Esophagus squamous epithelium (tissue), 5 donors: ENCODE results near the gene RGS2. TPM values are rescaled to one million over a fixed set of nuclear protein-coding genes. Genes with fewer than 3 reads are reported as not detected.

Experiments used
- DNase-seq: peaks from one replicate; lab custom pipeline; 2025; lab: John Stamatoyannopoulos, UW
- H3K27ac ChIP-seq, 4 donors: fragments of 200-600 bp; sonication (generic); one replicate each; pipeline ENCODE4 v1.5.1; 2016 to 2019; ENCODE audit warnings: mild to moderate bottlenecking in 1 of 4
- H3K27me3 ChIP-seq, 4 donors: fragments of 200-600 bp; sonication (generic); 1 replicate in 3 of 4; 2 replicates in 1 of 4; pipeline versions ENCODE4 v1.5.1 to v1.6.0; 2017 to 2021; ENCODE audit warnings: antibody characterized with exemption in 1 of 4
- H3K36me3 ChIP-seq, 3 donors: fragments of 200-600 bp; sonication (generic); one replicate each; pipeline ENCODE4 v1.5.1; 2016 to 2019
- H3K4me1 ChIP-seq, 3 donors: fragments of 200-600 bp; sonication (generic); one replicate each; pipeline ENCODE4 v1.5.1; 2017 to 2019
- H3K4me3 ChIP-seq, 4 donors: fragments of 200-600 bp; sonication (generic); 1 replicate in 3 of 4; 2 replicates in 1 of 4; pipeline ENCODE4 v1.5.1; 2016 to 2019; ENCODE audit warnings: mild to moderate bottlenecking in 2 of 4, moderate library complexity in 1 of 4
- H3K9me3 ChIP-seq, 3 donors: fragments of 200-600 bp; sonication (generic); one replicate each; pipeline ENCODE4 v1.5.1; 2016 to 2019
- CTCF ChIP-seq, 6 experiments: fragments of 450-650 bp in 4 of 6; fragments of 200-600 bp in 2 of 6; sonication (generic) in 2 of 6; IDR thresholded peaks; one replicate each; pipeline ENCODE4 v1.5.1; 2016 to 2019; ENCODE audit warnings: antibody characterized with exemption in 6 of 6, mild to moderate bottlenecking in 4 of 6, moderate library complexity in 4 of 6
- POLR2A ChIP-seq, 4 donors: fragments of 450-650 bp; IDR thresholded peaks; one replicate each; pipeline ENCODE4 v1.6.1; 2017; ENCODE audit warnings: antibody characterized with exemption in 4 of 4, mild to moderate bottlenecking in 4 of 4, moderate library complexity in 3 of 4
- WGBS, 2 donors: methylation state at CpG; one replicate each; pipeline ENCODE4 v1.1.5; 2018; 5-methylcytosine and 5-hydroxymethylcytosine counted together
- intact Hi-C: fragments of 100-400 bp; cut with DNase I; formaldehyde crosslinking; loops from one replicate; pipeline ENCODE4 v1.15.0; 2022
- total RNA-seq, 4 donors: library from RNA; depleted of rRNA; stranded (reverse); fragments of >200 nt; gene quantifications; one replicate each; pipeline ENCODE4 v1.1.0, GENCODE V29; 2016
- donor health status: DM: yes; HTN: yes; CAD: no.

Gene RGS2
- total RNA-seq, 4 donors from 2014 or later = 7.9 to 115 (median 26.6) TPM

GRCh38 chr1:192783791-192784190, 25.0 kb upstream of the RGS2 start:
- Histone ChIP-seq H3K4me3 (no peak overlapping the region), H3K27ac (no peak overlapping the region), H3K27me3 (no peaks in the 10 kb centered on the region), H3K9me3 (no peaks in the 10 kb centered on the region), H3K36me3 (no peaks in the 10 kb centered on the region), H3K4me1 (no peaks in the 10 kb centered on the region)
- WGBS, 2 donors = 45 to 68% methylated on average over 6 of the region's 6 CpGs
- intact Hi-C loops = no loop called here
- no peak for DNase-seq
- TF ChIP-seq POLR2A (IDR thresholded peaks at IDR 0.05) = no peak
- TF ChIP-seq CTCF (IDR thresholded peaks at IDR 0.05) = no peak

- DNase-seq = no peak
- H3K27me3 ChIP-seq = no peaks in the 10 kb centered on the region
- no peak overlapping the region for H3K4me3 ChIP-seq
- no peaks in the 10 kb centered on the region for H3K9me3 ChIP-seq
- TF ChIP-seq CTCF (IDR thresholded peaks at IDR 0.05) = no peak
- no peak for TF ChIP-seq POLR2A (IDR thresholded peaks at IDR 0.05)
- WGBS, 2 donors = 74 to 80% methylated on average over 2 of the region's 2 CpGs
- no peaks in the 10 kb centered on the region for H3K36me3 ChIP-seq
- intact Hi-C loops = no loop called here
- no peak overlapping the region for H3K27ac ChIP-seq
- no peaks in the 10 kb centered on the region for H3K4me1 ChIP-seq
These were observed 24.4 kb upstream of the RGS2 start for GRCh38 chr1:192784397-192784796.

- intact Hi-C loops = no loop called here
- TF ChIP-seq CTCF (IDR thresholded peaks at IDR 0.05) (no peak), POLR2A (IDR thresholded peaks at IDR 0.05) (no peak)
- H3K4me3 ChIP-seq = no peak overlapping the region
- no peak for DNase-seq
- H3K9me3 ChIP-seq = no peaks in the 10 kb centered on the region
- H3K4me1 ChIP-seq = no peaks in the 10 kb centered on the region
- no peaks in the 10 kb centered on the region for H3K36me3 ChIP-seq
- no peak overlapping the region for H3K27ac ChIP-seq
- H3K27me3 ChIP-seq = no peaks in the 10 kb centered on the region
- WGBS, 2 donors = 66 to 74% methylated on average over 4 of the region's 4 CpGs
These were observed 22.3 kb upstream of the RGS2 start for GRCh38 chr1:192786576-192786975.

- Histone ChIP-seq H3K27me3 (no peaks in the 10 kb centered on the region), H3K4me1 (no peaks in the 10 kb centered on the region), H3K9me3 (no peaks in the 10 kb centered on the region), H3K27ac (no peak overlapping the region), H3K4me3 (no peak overlapping the region), H3K36me3 (no peaks in the 10 kb centered on the region)
- DNase-seq = no peak
- intact Hi-C loops = no loop called here
- 66 to 77% methylated on average over 9 of the region's 9 CpGs for WGBS, 2 donors
- TF ChIP-seq CTCF (IDR thresholded peaks at IDR 0.05) = no peak
- TF ChIP-seq POLR2A (IDR thresholded peaks at IDR 0.05) = no peak
These were observed 20.8 kb upstream of the RGS2 start for GRCh38 chr1:192787914-192788585.

GRCh38 chr1:192789871-192790270, 19.0 kb upstream of the RGS2 start:
- Histone ChIP-seq H3K27me3 (no peaks in the 10 kb centered on the region), H3K27ac (no peak overlapping the region), H3K4me3 (no peak overlapping the region), H3K9me3 (no peaks in the 10 kb centered on the region), H3K4me1 (no peaks in the 10 kb centered on the region), H3K36me3 (no peaks in the 10 kb centered on the region)
- TF ChIP-seq CTCF (IDR thresholded peaks at IDR 0.05) = no peak
- TF ChIP-seq POLR2A (IDR thresholded peaks at IDR 0.05) = no peak
- 87 to 96% methylated on average over 2 of the region's 2 CpGs for WGBS, 2 donors
- intact Hi-C loops = no loop called here
- DNase-seq = no peak
